Lower leg skin (tissue), 4 donors: ENCODE results near the gene KCNA1. TPM values are rescaled to one million over a fixed set of nuclear protein-coding genes. Genes with fewer than 3 reads are reported as not detected.

Experiments
- DNase-seq, 2 donors: peaks; one replicate each; pipeline ENCODE4 v3.0.0-alpha.2; 2019; ENCODE audit warnings: low spot score in 2 of 2
- H3K4me3 ChIP-seq: fragments of 200-600 bp; sonication (generic); 2 replicates; pipeline ENCODE4 v1.5.1; 2017; ENCODE audit warnings: mild to moderate bottlenecking, low read depth; ENCODE audit not compliant: poor library complexity, severe bottlenecking
- POLR2A ChIP-seq, 2 donors: fragments of 450-650 bp; IDR thresholded peaks; one replicate each; pipeline ENCODE4 v1.6.1; 2016 to 2017; ENCODE audit warnings: antibody characterized with exemption in 2 of 2, mild to moderate bottlenecking in 1 of 2, moderate library complexity in 1 of 2
- WGBS, 2 donors: methylation state at CpG; one replicate each; pipeline ENCODE4 v1.1.5; 2018; 5-methylcytosine and 5-hydroxymethylcytosine counted together
- intact Hi-C: fragments of 100-400 bp; cut with DNase I; formaldehyde crosslinking; loops from one replicate; pipeline ENCODE4 v1.15.0; 2023; ENCODE audit warnings: low total_unique reads
- total RNA-seq, 4 donors: library from RNA; depleted of rRNA; stranded (reverse); fragments of >200 nt; gene quantifications; one replicate each; pipeline ENCODE4 v1.1.0, GENCODE V29; 2016
- TF ChIP-seq, protein P1 (sequence below), 3 donors: fragments of 450-650 bp; IDR thresholded peaks; one replicate each; pipeline ENCODE4 v1.5.1; 2016; ENCODE audit warnings: antibody characterized with exemption in 3 of 3, mild to moderate bottlenecking in 3 of 3, moderate library complexity in 2 of 3

The KCNA1 gene
- total RNA-seq, 4 donors from 2014 or later = 0.13 to 1.1 TPM; not detected in 2

GRCh38 chr12:4891866-4892265 is 17.8 kb upstream of the KCNA1 start:
- no peak for DNase-seq
- no peak for TF ChIP-seq POLR2A (IDR thresholded peaks at IDR 0.05)
- TF ChIP-seq, protein P1, sequence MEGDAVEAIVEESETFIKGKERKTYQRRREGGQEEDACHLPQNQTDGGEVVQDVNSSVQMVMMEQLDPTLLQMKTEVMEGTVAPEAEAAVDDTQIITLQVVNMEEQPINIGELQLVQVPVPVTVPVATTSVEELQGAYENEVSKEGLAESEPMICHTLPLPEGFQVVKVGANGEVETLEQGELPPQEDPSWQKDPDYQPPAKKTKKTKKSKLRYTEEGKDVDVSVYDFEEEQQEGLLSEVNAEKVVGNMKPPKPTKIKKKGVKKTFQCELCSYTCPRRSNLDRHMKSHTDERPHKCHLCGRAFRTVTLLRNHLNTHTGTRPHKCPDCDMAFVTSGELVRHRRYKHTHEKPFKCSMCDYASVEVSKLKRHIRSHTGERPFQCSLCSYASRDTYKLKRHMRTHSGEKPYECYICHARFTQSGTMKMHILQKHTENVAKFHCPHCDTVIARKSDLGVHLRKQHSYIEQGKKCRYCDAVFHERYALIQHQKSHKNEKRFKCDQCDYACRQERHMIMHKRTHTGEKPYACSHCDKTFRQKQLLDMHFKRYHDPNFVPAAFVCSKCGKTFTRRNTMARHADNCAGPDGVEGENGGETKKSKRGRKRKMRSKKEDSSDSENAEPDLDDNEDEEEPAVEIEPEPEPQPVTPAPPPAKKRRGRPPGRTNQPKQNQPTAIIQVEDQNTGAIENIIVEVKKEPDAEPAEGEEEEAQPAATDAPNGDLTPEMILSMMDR (IDR thresholded peaks at IDR 0.05) = no peak
- 70 to 75% methylated on average over 5 of the region's 5 CpGs for WGBS, 2 donors
- intact Hi-C loops = no loop called here
- no peak overlapping the region for H3K4me3 ChIP-seq

DNA sequence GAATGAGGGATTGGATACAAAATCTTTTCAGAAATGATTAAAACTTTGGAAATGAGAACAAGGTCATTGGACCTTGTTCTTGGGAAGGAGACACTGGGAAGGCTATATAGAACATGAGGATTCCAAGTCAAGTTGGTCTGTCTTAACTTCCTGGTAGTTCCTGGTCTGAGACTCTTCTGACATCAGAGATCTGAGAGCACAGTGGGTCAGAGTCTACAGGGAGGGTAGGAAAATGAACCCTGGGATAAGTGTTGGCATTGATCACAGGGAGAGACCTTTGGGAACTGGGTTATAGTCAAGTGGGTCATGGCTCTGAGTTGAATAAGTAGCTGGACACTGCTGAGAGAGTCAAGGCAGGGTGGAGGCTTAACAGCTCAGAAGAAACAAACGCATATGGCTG is 17.3 kb upstream of the KCNA1 start:
- no peak for DNase-seq
- WGBS, 2 donors = 61 to 85% methylated on average over 1 of the region's 1 CpG
- TF ChIP-seq, protein P1 (IDR thresholded peaks at IDR 0.05) = no peak
- no peak for TF ChIP-seq POLR2A (IDR thresholded peaks at IDR 0.05)
- H3K4me3 ChIP-seq = no peak overlapping the region
- intact Hi-C loops = no loop called here

DNA sequence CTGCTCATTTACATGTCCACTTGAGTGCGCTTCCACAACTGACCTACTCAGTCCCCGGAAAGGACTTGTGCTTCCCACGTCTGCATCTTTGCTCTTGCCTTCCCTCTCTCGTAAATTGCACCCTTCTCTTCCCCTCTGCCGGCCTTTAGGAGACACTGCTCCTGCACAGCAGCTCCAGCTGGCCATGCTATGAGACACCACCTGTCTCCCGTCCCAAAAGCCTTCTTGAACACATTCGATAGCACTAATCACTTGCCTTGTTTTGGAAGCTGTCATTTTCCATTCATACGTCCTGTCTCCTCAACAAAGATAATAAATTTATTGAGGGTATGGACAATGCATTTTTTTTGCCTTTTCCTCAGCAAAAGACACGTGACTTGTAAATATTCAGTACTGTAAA is 15.7 kb upstream of the KCNA1 start:
- no peak for DNase-seq
- H3K4me3 ChIP-seq = no peak overlapping the region
- intact Hi-C loops = no loop called here
- TF ChIP-seq, protein P1 (IDR thresholded peaks at IDR 0.05) = no peak
- no peak for TF ChIP-seq POLR2A (IDR thresholded peaks at IDR 0.05)
- WGBS, 2 donors = 62 to 64% methylated on average over 9 of the region's 9 CpGs

GRCh38 chr12:4899364-4899763 is 10.3 kb upstream of the KCNA1 start:
- intact Hi-C loops = no loop called here
- H3K4me3 ChIP-seq = no peak overlapping the region
- no peak for DNase-seq
- 50 to 55% methylated on average over 4 of the region's 4 CpGs for whole genome bisulfite sequencing, 2 donors
- no peak for TF ChIP-seq POLR2A (IDR thresholded peaks at IDR 0.05)
- TF ChIP-seq, protein P1 (IDR thresholded peaks at IDR 0.05) = no peak

GRCh38 chr12:4900327-4900726 is 9.4 kb upstream of the KCNA1 start:
- 58 to 64% methylated on average over 5 of the region's 5 CpGs for WGBS, 2 donors
- TF ChIP-seq POLR2A (IDR thresholded peaks at IDR 0.05) = no peak
- TF ChIP-seq, protein P1 (IDR thresholded peaks at IDR 0.05) = no peak
- no peak for DNase-seq
- intact Hi-C loops = no loop called here
- H3K4me3 ChIP-seq = no peak overlapping the region

GRCh38 chr12:4905316-4905715 is 4.4 kb upstream of the KCNA1 start:
- intact Hi-C loops = no loop called here
- no peak for TF ChIP-seq POLR2A (IDR thresholded peaks at IDR 0.05)
- TF ChIP-seq, protein P1 (IDR thresholded peaks at IDR 0.05) = no peak
- no peak overlapping the region for H3K4me3 ChIP-seq
- DNase-seq = no peak
